Urothelium cell line (cell line): Measurements from ENCODE around the gene PINK1.

Source experiments
- DNase-seq: peaks from one replicate; pipeline ENCODE4 v3.0.0; 2011; ENCODE audit warnings: low spot score, mixed read lengths
- FAIRE-seq: peaks from 2 replicates; lab custom pipeline; 2011; peaks lifted over from hg19 to GRCh38; lab: Jason Lieb, UNC

Gene PINK1

DNA sequence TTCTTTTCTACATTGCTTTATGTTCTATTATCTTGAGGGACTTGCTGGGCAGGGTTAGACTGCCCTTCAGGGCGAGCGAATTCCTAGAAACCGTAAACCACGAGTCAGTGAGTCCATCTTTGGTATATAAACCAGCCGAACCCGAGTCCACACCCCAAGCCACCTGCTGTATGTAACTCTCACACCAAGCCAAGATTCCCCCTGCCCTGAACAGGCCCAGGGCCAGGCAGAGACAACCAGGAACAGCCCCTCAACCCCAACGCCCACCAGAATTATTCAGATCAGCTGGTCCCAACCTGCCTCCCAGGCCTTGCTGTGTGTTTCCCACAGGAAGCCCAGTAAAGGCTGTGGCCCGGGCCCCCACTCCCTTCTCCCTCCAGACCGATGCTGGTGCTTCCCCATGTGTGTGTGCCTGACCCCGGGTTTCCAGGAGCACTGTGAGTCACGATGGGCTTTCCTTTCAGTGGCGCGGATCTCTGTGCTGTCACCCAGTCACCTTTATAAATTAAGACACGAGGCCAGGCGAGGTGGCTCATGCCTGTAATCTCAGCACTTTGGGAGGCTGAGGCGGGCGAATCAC, 67.5 kb downstream of the PINK1 start:
- DNase-seq (no peak), FAIRE-seq (no peak)
